Superior temporal gyrus (tissue), 1 donor: ENCODE results near the gene PKIB.
"Not testable (repeated sequence)": the region's sequence is repeated elsewhere in the genome, so short reads cannot be mapped to it uniquely, and the experiment has no call there.

Experiments used
- DNase-seq: peaks from one replicate; pipeline ENCODE4 v3.0.0-alpha.2; 2016; ENCODE audit errors: extremely low spot score

The PKIB gene

DNA sequence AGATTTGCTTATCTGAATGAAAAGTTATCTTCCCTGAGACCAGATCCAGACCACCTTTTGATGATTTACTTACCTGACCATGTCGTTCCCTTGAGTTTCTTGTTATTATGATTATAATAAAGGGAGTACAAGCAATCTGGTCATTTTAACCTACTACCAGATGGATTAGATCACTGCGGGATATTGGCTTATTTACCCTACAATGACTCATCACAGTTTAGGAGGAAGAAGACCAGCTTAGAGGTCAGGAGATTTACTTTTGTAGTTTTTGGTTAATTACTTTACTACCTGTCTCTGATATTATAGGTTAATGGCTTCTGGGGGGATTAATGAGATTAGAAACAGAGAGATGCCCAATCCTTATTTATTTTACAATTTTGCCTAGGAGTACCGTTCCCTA lies 10.7 kb downstream of the PKIB start:
- no peak for DNase-seq

DNA sequence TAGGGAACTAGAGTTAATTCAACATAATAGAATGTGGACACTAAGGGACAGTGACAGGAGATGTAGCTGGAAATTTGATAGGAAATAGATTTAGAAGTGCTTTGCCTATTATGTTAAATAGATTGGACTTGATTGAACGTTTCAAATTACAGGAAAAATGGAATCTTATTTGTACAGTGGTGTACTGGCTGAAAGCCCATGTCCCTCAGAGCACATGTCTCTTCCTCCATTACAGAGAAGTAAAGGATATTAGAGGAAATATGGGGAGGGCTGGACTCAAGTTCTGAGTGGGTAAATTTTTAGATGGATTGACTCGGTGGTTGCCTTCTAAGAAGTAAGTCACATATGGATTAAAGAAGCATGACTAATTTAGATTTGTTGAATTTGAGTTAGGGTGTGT lies 11.4 kb downstream of the PKIB start:
- DNase-seq = no peak

DNA sequence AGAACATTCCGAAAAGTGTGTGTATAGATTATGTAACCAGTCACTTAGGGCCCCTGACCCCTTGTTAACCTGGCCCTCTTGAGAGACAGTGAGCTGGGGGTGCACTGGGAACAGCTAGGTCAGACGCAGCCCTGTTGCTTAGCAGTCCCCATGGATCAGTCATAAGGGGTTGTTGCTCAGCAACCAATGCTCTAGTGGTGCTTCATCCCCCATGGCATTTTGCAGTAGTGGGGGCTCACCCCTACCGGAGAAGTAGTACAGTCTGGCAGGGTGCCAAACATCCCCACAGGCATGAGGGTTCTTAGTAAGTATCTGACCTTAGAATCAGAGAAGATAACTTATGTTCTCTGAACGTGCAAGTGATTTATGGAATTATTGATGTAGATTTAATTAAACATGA lies 12.3 kb downstream of the PKIB start:
- no peak for DNase-seq

DNA sequence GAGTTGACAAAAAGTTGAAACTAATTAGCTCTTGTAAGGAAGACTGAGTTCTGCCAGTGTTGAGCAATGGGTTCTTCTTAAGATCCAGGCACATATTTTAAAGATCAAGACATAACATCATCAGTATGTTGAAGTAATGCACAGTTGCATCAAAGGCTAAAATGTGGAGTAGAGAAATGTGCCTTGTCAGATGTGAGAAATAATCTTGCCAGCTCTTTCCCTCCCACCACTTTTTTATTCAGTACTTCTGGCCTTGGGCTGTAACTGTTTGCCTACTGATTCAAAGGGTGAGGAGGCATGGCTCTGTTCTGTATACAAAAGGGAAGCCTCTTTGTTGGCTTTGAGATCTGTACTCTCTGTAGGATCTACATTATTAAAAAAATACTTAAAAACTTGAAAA lies 13.1 kb downstream of the PKIB start:
- DNase-seq = no peak

GRCh38 chr6:122624853-122625252 lies 14.6 kb downstream of the PKIB start:
- no peak for DNase-seq

- no peak for DNase-seq
Observed at GRCh38 chr6:122628714-122629113, 18.5 kb downstream of the PKIB start.

GRCh38 chr6:122631571-122632249 lies 21.5 kb downstream of the PKIB start:
- no peak for DNase-seq

GRCh38 chr6:122640366-122640765 lies 30.2 kb downstream of the PKIB start:
- DNase-seq = no peak

GRCh38 chr6:122641819-122642218 lies 31.6 kb downstream of the PKIB start:
- no peak for DNase-seq

- not testable (repeated sequence) for DNase-seq
Observed at GRCh38 chr6:122642604-122643003, 32.4 kb downstream of the PKIB start.

GRCh38 chr6:122645256-122645655 lies 35.1 kb downstream of the PKIB start:
- no peak for DNase-seq

DNA sequence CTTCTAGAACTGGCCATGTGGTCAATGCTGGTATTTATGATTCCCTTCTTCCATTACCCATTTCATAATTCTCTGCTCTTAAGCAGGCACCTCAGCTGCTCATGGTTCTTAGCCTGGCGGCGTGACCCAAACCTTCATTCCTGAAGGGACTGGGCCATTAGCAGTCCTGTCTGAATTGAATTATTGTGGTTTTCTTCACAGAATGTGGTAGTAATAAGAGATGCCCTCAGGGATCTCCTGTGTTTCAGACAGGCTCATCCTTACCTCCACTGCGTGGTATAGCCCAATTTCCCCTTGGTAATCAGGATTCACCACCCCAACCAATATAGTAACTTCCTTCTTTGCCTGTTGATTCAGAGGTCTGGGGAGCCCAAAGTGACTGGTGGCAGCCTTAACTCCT lies 37.6 kb downstream of the PKIB start:
- DNase-seq = no peak

- DNase-seq = no peak
Observed at GRCh38 chr6:122648726-122649125, 38.5 kb downstream of the PKIB start.

DNA sequence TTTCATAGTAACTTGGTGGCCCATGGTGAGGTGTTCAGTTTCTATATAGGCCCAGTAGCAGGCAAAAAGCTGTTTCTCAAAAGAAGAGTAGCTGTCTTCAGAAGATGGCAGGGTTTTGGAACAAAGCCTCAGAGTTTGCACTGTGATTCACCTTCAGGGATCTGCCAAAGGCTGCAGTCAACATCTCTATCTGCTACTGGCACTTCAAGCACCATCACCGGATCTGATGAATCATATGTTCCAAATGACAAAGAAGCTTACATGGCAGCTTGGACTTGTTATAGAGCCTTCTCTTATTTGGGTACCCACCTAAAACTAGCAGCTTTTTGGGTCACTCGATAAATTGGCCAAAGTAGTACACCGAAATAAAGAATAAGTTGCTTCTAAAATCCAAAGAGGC lies 39.5 kb downstream of the PKIB start:
- DNase-seq = no peak

DNA sequence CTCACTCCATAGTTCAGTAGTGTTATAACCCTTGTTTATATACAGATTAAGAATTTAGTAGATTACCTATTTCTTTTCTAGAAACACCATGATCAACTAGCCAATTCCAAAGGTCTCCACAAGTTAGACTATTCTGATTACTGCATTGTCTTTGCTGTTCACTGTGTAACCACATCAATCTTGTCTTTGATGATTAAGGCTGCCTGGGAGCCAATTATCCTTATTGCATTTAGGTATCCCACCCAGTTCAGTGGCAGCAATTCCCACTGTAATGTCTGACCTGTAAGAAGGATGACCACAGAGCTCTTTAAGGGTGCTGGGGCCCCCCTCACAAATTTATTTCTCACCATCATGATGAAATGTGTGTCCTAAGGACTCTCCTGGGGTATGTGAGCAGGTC lies 40.2 kb downstream of the PKIB start:
- DNase-seq = no peak

DNA sequence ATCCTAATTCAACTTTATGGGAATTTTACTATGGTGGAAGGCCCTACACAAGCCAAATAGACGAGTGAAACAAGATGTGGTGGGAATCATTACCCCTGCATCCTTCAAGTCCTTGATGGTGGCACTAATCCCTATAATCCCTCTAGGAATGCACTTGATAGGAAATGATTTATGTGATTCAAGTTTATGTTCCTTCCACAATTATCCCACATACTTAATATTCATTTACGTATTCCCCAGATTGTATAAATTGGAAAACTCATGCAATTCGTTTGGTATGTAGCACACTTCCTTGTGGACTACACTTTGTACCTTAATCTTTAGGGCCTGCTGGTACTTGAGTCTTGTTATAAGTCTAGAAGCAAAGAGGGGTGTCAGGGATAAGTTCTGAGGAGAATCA lies 40.8 kb downstream of the PKIB start:
- no peak for DNase-seq

DNA sequence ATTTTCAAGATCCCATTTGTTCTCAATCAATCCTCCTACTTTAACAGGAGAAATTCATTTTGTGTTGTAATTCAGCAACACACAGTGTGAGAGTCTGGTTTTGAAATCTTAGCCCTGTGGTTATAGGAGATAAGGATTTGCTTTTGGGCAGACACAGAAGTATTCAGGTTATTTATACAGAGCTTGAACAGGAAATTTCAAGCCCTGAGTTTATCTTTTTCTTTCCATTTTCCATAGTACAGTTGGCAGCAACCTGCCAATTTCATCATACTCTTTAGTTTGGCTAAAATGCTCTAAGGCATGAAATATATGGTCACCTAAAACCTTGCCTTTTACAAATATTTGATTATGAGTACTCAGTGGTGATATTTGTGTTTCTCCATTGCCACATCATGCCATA lies 41.4 kb downstream of the PKIB start:
- DNase-seq = no peak

DNA sequence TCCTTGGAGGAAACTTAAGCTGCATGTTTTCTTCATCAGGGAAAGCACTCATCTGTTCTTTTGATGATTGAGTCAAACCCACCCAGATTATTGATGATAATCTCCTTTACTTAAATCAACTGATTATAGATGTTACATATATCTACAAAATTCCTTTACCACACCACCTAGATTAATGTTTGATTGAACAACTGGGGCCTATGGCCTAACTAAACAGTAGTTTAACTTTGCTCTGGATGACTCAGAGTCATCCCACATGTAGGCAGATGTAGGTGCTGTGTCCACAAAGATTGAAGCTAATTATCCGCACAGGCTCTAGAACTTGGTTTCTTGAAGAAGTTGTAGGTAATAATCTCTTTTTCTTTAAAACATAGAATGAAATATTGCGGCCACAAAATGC lies 42.2 kb downstream of the PKIB start:
- DNase-seq = no peak

GRCh38 chr6:122653094-122653493 lies 42.9 kb downstream of the PKIB start:
- no peak for DNase-seq

GRCh38 chr6:122654012-122654411 lies 43.8 kb downstream of the PKIB start:
- no peak for DNase-seq

DNA sequence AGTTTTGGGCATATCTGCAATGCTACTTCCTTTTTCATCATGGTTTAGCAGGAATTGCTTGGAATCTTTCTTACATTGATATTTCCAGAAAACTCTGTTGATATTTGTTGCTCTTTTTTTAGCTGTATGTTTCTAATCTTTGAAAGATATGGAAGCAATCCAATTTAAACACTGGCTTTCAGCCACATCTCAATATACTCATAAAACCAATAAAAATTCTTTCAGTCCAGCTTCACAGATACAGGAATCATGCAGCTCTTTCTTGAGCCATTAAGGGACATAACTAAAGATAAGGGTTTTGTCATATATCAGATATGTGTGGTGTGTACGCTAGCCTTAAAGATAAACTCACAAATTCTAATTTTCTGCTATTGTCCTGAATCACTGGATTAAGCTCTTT lies 47.4 kb downstream of the PKIB start:
- DNase-seq = no peak

DNA sequence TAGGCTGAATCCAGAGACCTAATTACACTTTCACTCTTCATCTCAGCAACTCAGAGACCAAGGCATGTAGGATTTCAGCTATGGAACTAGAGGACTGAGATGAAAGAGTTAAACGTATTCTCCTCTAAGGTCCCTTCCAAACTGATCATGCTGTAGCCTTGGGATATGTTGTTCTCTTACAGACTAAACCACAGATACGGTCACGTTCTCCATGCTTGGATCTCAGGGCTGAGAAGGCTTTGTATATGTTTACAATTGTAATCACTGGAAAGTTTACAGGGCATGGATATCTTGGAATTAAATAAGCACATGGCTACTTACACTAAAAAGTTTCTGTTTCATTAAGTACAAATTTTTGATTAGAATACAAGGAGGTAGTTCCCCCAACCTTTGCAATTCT lies 50.1 kb downstream of the PKIB start:
- no peak for DNase-seq

GRCh38 chr6:122663981-122664380 lies 53.8 kb downstream of the PKIB start:
- DNase-seq = no peak

- DNase-seq = no peak
Observed at GRCh38 chr6:122665929-122666328, 55.7 kb downstream of the PKIB start.
